Measurements from ENCODE around the gene ALPK1. TPM values are rescaled to one million over a fixed set of nuclear protein-coding genes. Genes with fewer than 3 reads are reported as not detected.
A peak's percentile ranks its signal among the peaks of the same experiment; 100 is the strongest.

Gene ALPK1
- total RNA-seq, result 3.0 and 5.5 TPM in 2 replicates

GRCh38 chr4:112296949-112297880, at the start of gene ALPK1:
Gene ALPK1 (plus strand): TSS chr4:112297369.
- DNase-seq (ENCODE audit: low read depth), result peak; percentile 88
- no peak for TF ChIP-seq CTCF (conservative IDR thresholded peaks at IDR 0.05; ENCODE audit: low read depth, low read length)
- H3K4me3 ChIP-seq (ENCODE audit: low read depth, low read length), result peak within 1 kb of the TSS; percentile 59

GRCh38 chr4:112251019-112251643, 46.0 kb upstream of the ALPK1 start:
- DNase-seq (ENCODE audit: low read depth), result no peak
- no peak for TF ChIP-seq CTCF (conservative IDR thresholded peaks at IDR 0.05; ENCODE audit: low read depth, low read length)
- H3K4me3 ChIP-seq (ENCODE audit: low read depth, low read length), result no peak overlapping the region

- no peak for TF ChIP-seq CTCF (conservative IDR thresholded peaks at IDR 0.05; ENCODE audit: low read depth, low read length)
- no peak for DNase-seq (ENCODE audit: low read depth)
These were observed 44.9 kb upstream of the ALPK1 start for GRCh38 chr4:112252234-112252633.

GRCh38 chr4:112253382-112254000, 43.7 kb upstream of the ALPK1 start:
- H3K4me3 ChIP-seq (ENCODE audit: low read depth, low read length), result no peak overlapping the region
- no peak for TF ChIP-seq CTCF (conservative IDR thresholded peaks at IDR 0.05; ENCODE audit: low read depth, low read length)
- DNase-seq (ENCODE audit: low read depth), result no peak

More at GRCh38 chr4:112252234-112252633, 44.9 kb upstream of the ALPK1 start:
- no peak overlapping the region for H3K4me3 ChIP-seq (ENCODE audit: low read depth, low read length)

GRCh38 chr4:112257098-112257497, 40.1 kb upstream of the ALPK1 start:
- no peak overlapping the region for H3K4me3 ChIP-seq (ENCODE audit: low read depth, low read length)
- no peak for TF ChIP-seq CTCF (conservative IDR thresholded peaks at IDR 0.05; ENCODE audit: low read depth, low read length)
- no peak for DNase-seq (ENCODE audit: low read depth)

- TF ChIP-seq CTCF (conservative IDR thresholded peaks at IDR 0.05; ENCODE audit: low read depth, low read length), result peak; percentile 58
These were observed 30.3 kb upstream of the ALPK1 start for GRCh38 chr4:112266823-112267222.

More at GRCh38 chr4:112266823-112267222, 30.3 kb upstream of the ALPK1 start:
- H3K4me3 ChIP-seq (ENCODE audit: low read depth, low read length), result no peak overlapping the region
- no peak for DNase-seq (ENCODE audit: low read depth)

Data from epithelial cell of proximal tubule (primary cell).